GM21360 (cell line): Measurements from ENCODE around the gene PAX9.

Source experiments
- ATAC-seq: cut with Tn5 transposase; IDR thresholded peaks from one replicate; pipeline ENCODE4 v1.9.1; 2021; ENCODE audit warnings: mild to moderate bottlenecking, moderate library complexity; ENCODE audit not compliant: unreplicated experiment

PAX9 gene

DNA sequence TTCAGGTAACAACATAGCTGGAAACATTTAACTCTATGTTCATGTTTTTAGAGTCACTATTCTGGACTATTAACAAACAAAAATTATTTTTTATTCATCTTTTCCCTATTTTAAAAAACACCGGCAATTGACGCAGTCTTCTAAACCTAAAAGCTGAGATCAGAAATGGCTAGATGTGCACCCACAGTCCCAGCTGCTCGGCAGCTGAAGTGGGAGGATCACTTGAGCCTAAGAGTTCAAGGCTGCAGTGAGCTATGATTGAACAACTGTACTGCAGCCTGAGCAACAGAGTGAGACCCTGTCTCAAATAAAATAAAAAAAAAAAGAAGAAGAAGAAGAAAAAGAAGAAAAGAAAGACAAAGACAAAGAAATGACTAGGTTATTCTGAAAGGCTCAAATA, 64.5 kb downstream of the PAX9 start:
- no peak for ATAC-seq
